NCI-H146 treated with DMSO at 0.1 percent for 48 hours (cell line): ENCODE data around the gene USH2A.
"Not testable (repeated sequence)": the region's sequence is repeated elsewhere in the genome, so short reads cannot be mapped to it uniquely, and the experiment has no call there.

Experiments
- DNase-seq: peaks from one replicate; lab custom pipeline; 2025; ENCODE audit not compliant: unreplicated experiment; lab: John Stamatoyannopoulos, UW

USH2A gene

DNA sequence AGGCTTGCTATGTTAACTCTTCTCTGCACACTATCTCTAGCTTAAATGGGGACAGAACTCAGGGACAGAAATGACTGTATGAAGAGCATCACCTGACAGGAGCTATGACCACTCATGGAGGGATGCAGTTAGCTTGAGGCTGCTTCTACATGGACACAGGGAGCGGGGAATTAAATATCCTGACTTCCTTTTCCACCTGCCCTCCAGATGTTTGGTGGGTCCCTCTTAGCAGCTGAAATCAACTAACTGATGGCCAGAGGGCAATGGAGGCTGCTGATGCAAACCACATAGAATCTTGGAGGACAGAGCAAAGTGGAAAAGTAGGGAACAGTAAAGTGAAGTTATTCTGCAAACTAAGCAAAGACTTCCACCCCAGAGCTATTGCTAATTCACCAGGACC is 214.1 kb downstream of the USH2A start:
- no peak for DNase-seq

DNA sequence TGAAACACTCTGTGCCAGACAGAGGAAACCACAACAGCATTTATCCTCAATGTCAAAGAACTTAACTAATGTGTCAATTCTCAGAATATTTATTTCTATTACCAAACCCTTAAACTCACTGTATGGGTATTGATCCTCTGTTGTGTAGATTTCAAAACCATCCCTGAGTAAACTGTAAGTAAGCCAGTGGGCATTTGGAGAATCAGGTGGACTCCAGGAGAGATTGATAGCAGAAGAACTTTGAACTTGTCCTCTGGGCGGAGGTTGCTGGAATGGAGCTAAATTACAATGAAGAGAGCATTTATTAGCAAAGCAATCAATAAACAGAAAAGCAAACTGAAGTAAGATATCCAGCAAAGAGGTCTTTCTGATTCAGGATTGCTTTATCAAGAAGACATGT is 216.1 kb downstream of the USH2A start:
- no peak for DNase-seq

DNA sequence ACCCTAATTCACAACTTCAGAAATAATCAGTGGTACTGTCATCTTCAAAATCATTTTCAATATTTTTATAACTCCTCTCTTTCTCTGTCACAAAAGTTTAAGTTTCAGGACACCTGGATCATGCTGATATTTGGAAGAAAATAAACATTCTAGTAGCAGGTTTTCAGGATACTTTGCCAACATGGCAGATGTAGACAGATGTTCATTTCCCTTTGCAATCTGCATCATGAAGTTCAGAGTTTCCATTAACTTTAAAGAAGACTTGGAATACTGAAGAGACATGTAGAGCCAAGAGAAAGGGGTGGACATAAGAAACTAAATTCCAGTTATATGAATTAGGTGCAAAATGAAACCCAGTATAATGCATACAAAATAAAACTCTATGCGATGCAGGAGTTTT is 218.1 kb downstream of the USH2A start:
- no peak for DNase-seq

DNA sequence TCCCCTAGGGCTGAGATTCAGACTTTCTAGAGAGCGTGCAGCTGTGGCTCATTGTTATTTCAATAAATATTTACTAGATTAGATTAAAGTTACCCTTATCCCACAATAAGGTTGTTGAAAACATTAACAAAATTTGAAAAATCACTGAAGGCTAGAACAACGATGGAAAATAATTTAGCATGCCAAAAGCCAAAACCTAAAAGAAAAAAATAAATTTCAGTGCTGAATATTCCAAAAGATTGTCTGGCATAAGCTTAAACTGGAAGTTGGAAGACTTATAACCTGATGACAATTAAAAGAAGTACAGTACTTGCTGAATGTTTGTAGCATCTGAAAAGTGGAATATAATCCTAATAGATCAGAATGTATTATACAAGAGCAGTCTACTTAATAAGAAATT is 221.3 kb downstream of the USH2A start:
- DNase-seq = no peak

DNA sequence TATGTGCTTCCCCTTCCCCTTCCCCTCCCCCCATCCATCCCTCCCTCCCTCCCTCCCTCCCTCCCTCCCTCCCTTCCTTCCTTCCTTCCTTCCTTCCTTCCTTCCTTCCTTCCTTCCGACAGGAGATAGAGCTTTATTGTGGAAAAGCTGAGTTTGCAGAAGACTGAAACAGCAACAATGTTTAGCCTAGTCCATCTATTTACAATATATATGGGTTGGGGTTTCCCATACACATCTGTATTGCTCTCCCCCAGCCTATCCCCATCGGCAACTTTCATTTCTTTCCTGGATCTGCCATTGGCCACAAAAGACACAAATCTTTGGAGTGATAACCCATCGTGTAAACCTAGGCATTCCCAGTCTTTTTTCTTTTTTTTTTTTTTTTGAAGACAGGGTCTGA is 222.3 kb downstream of the USH2A start:
- DNase-seq = no peak

DNA sequence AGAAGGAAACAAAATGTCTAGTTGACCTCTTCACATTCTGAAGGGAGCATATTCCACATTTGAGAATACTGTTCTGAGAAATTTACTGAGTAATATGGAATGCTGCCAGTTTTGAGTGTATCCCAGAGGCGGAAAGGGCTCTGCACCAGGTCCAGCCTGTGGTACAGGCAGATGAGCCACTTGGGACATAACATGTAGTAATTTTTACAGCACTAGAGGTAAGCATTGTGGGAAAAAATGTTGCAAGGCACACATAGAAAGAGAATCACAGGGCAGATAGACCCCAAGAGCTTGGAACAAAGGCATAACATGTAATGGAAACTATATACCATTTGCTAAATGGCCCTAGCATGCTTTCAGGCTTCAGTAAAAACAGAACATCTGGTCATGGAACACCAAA is 228.5 kb downstream of the USH2A start:
- no peak for DNase-seq

DNA sequence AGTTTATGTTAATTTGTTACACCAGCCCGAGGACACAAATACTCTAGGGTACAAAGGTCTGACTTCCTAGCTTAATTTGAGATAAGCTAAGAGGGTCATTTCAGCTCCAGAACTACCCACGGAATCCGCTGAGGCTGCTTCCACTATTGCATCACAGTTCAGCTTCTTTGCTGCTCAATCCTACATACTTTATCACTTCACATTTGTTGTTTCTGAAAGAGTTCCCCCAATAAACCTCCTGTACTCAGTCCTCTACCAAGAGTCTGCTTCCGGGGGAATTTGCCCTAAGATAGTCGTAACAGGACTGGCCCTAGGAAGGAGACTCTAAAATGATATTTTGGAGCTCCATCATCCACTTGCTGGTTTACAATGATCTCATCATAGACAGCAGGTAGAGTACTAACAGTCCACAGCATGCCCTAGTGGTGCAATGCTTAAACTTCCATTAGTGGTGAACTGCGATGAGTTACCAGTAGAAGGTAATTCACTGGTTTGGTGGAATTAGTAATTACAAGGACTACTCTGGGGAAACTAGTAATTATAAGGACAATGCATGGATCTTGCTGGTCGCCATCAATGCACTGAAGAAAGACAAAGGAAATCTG is 229.3 kb downstream of the USH2A start:
- DNase-seq = no peak

DNA sequence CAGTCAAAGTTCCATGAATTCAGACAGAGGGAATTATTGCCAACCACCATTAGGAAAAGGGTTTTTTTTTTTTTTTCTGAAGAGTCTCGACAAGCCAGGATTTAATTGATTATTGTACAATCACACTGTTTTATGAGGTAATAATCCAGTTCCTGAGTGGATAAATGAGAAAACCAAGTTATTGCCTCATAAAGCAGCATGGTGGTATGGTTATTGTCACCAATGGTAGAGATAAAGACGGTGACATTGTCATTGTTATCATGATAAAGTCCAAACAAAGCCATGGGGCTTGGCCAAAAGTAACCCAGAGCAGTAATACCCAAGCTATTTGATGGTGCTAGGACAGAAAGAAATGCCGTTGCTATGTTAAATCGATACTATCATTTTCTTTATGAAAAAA is 232.8 kb downstream of the USH2A start:
- no peak for DNase-seq

DNA sequence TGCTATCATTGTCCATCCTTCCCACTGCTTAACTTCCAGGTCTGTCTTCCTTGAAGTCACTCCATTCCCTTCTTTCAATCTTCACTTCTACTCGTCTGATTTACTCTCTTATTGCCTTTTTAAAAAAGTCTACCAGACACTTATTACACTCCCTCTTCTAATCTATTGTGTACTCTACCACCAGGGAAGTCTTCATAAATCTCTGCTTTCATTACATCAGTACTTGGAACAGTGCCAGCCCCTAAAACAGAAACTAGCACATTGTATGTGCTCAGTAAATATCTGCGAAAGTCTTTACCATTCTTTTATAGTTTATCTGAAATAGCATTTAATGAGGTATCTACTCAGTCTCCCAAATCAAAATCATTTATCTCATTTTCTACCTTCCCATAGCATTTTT is 236.4 kb downstream of the USH2A start:
- no peak for DNase-seq

DNA sequence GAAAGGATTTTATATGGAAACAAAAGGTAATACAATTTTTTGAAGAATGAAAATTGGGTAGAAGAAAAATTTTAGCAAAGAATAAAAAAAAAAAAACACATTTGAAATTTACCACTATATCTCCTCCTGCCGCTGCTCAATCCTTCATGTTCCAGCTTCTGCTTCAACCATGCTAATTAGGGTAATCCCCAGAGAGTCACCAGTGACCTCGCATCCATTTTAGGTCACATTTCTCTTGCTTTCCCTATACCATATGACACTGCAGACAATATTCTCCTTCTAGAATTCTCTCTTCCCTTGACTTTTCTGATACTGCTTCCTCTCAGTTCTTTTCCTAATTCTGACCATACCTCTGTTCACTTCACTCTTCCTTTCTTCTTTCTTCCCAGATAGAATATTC is 237.1 kb downstream of the USH2A start:
- no peak for DNase-seq

DNA sequence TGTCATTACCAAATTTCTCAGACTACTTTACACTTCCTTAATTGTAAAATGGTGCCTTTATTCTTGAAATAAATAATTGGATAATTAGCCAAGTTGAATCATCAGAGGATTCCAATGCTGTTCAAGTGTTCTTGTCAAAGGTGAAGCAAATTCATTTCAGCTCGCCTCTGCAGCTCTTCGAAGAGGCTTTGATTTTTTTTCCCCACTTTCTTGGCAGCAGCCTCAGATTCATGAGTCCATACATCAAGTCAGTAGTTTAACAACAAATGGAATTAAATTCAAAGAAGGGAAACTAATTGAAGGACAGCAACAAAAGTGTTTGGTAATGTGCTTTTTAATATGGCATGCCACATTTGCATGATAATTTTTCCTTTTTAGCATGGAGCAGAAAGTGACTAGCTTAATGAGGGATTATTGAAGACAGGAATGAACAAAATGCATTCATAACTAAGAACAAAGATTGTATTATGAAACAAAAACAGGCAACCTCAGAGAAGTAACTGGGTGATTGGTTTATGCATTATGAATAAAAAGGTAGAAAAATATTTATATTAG is 239.0 kb downstream of the USH2A start:
- DNase-seq = no peak

DNA sequence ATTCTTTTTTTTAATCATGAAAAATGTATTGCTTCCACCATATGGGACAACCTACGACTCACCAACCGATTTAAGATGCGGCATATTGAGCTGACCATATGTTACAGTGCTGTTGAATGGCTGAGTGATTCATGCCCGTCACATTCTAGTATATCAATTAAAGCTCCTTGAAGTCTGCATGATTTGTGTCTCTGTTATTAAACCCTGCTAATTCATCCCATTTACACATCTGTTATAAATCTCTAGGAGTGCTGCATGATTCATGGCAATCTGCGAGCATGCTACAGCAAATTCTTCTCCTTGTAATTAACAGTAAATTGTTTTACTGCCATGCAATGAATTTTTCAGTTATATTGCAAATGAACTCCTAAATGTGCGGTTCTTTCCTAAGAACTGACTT is 239.8 kb downstream of the USH2A start:
- DNase-seq = no peak

DNA sequence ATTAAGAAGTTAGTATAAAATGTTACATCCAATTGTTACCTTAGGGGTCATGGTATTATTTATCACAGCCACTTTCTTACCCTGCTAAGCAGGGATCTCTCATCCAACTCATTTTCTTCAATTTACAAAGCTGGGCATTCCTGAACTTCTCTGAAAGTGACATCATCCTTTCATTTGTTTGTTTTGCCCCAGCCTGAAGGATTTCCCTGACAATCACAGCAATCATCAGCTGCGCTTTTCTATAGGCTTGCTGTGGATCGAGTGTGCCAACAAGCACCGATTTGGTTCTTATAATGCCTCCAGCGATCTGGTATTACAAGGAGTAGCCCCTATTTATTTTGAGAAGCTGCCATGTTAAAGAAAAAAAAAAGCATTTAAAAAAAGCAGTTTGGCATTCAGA is 240.2 kb downstream of the USH2A start:
- no peak for DNase-seq

DNA sequence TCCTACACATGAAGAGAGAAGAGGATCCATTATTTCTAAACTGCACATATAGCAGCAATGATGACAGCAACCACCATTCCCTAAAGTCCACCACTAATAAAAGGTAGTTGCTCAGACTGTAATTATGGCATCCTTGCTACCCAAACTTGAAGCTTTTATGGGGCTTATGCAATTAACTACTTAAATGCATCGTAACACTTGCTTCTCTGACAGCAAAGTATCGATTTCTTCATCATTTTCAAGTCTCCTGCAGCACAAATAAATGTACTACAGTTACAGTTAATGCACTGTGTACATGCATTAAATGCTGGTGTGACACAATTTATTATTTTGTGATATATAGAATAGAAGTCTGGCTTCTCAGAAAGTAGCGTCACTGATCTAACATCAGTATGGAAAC is 241.7 kb downstream of the USH2A start:
- DNase-seq = no peak

DNA sequence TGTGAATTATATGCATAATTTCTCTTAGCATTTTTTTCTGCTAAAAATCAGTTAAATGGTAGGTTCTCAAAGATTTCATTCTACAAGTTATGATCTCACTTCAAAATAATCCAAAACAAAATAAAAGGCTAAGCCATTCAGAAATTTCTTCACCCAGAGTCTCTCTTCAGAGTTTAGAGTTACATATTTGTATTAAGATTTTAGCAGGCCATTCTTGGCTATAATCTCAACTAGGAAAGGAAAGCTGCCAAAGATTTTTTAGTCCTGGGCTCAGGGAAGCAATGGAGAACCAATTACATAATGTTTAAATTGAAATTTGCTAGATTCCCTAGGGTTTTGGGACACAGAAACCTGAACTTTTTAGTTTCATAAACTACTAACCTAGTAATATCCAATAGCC is 245.0 kb downstream of the USH2A start:
- no peak for DNase-seq

DNA sequence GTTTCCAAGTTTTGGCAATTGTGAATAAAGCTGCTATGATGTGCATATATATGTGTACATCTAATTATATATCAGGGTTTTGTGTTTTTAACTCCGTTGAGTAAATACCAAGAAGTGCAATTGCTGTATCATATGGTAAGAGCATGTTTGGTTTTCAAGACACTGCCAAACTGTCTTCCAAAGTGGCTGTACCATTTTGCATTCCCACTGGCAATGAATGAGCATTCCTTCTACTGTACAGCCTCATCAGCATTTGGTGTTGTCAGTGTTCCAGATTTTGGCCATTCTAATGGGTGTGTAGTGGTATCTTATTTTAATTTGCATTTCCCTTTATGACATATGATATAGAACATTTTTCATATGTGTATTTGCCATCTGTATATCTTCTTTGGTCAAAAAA is 246.3 kb downstream of the USH2A start:
- no peak for DNase-seq

DNA sequence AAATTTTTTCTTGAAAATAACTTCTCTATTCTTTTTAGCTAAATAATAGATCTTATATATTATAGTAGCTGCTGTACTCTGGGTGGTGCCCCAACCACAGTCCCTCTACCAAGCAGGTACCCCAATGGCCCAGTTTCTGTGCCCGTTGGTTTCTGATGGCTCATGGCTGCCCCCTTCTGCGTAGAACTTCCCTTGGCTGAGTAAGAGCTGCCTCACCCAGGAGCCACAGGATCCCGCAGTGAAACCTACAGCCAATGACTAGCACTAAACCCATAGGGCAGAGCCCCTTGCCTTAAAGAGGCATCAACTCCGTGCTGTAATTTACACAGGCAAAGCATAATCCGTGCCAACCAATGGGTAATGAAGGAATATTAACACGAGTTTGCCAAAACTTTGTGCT is 247.5 kb downstream of the USH2A start:
- no peak for DNase-seq

DNA sequence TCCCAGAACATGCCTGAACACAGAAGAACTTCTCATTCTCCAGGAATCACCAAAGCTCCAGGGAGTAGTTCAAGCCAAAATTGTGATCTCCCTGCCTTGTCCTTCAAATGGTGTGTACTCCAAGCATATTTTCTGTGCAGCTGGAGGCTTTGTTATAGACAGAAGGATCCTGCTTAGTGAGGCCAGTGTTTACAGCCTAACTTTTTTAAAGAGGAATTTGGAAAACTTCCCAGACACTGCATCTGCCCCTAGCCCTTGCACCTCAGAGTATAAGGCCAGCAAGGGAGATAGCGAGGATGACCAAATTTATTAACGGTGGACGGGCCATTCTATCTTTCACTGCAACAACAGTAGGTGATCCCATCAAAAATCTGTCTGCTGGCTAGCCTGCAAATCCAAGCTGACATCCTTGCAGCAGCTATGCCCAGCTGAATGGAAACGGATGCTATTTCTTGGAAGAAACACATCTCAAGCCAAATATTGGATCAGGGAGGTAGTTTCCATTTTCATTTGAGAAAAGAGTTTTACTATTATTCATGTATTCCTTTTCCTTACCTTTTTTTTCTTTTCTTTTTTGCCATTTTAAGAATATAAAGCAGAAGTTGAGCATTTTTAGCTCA is 249.8 kb downstream of the USH2A start:
- no peak for DNase-seq

DNA sequence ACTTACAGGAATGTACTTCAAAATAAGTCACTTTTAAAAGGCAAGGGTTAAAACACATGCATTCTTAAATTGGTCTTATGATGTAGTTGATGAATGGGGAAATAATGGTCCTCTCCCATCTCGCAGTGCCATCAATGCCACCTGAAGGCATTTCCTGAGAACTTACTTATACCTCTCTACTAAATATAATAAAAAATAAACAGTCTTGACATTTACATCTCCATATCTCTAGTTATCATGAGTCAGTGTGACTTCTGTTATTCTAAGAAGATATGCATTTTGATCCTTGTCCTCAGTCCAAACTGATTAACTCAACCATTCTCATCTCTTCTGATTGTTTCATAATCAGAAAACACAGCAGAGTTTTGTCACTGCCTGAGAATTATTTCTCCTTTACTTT is 253.9 kb downstream of the USH2A start:
- DNase-seq = no peak

DNA sequence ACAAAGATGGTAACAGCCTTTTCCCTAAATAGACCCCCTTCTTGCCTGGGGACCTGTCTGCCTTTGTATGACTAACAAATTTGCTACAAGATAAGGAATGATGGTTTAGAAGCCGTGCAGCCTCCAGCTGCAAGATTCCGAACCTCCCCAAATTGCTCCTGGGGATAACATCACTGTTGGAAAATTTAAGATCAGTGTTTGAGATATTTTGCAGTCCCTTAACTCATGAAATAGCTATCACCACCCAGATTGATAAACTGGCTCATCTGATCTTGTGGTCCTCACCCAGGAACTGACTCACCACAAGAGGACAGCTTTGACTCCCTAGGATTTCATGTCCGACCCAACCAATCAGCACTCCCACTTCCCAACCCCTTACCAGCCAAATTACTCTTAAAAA is 254.7 kb downstream of the USH2A start:
- no peak for DNase-seq

DNA sequence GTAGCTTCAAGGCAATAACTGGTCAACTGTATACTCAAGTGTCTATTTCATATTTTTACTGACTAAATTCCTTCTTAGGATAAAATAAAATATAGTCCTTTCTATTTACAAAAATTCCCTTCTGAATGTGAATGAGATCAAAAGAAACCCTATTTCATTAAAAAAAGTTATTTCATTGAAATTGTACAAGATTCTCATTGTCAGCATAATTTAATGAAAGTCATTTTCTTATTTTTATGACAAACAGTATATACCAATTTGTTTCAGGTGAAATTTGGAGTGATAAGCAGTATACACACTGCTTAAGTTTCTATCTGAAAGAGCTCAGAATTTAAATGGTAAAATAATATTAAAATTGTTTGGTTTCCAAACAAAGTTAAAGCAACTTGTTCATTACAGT is 269.2 kb downstream of the USH2A start:
- no peak for DNase-seq

DNA sequence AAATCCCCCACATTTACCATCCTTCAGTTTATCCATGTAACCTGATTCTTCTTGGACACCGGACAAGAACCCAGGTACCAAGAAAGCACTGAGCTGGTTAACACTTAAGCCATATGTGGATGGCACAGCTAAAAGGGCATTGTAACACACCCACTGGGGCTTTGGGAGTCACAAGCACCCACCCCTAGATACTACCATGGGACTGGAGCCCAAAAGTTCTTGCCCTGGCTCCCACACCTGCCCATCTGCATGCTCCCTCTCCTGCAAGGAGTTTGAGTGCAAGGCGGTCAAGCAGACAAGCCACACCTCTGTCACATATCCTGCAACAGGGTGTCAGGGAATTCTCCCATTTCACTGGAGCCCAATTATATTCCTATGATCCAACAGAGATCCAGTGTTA is 270.1 kb downstream of the USH2A start:
- no peak for DNase-seq

DNA sequence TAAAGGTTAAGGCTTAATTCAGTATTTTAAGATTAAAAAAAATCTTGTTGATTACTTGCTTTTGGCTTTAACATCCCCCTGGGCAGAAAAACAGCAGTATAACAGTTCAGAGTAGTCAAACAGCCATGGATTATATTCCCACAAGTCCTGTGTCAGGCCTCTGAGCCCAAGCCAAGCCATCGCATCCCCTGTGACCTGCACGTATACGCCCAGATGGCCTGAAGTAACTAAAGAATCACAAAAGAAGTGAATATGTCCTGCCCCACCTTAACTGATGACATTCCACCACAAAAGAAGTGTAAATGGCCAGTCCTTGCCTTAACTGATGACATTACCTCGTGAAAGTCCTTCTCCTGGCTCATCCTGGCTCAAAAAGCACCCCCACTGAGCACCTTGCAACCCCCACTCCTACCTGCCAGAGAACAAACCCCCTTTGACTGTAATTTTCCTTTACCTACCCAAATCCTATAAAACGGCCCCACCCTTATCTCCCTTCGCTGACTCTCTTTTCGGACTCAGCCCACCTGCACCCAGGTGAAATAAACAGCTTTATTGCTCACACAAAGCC is 277.7 kb downstream of the USH2A start:
- not testable (repeated sequence) for DNase-seq
